SJCRH30 (cell line): Measurements from ENCODE around the gene GTF2A1. TPM values are rescaled to one million over a fixed set of nuclear protein-coding genes. Genes with fewer than 3 reads are reported as not detected.

Experiments
- DNase-seq, 2 experiments: peaks; one replicate each; pipeline ENCODE4 v3.0.0-alpha.2; 2015 to 2020
- H3K27ac ChIP-seq: fragments of 250-450 bp; sonication (Bioruptor Pico); 2 replicates; pipeline ENCODE4 v1.5.1; 2020; ENCODE audit warnings: mild to moderate bottlenecking, moderate library complexity
- H3K27me3 ChIP-seq: fragments of 250-450 bp; sonication (Bioruptor Pico); 2 replicates; pipeline ENCODE4 v1.5.1; 2020; ENCODE audit warnings: mild to moderate bottlenecking, moderate library complexity
- H3K36me3 ChIP-seq: fragments of 250-450 bp; sonication (Bioruptor Pico); 2 replicates; pipeline ENCODE4 v1.5.1; 2020; ENCODE audit warnings: mild to moderate bottlenecking, moderate library complexity
- H3K4me1 ChIP-seq: fragments of 250-450 bp; sonication (Bioruptor Pico); 2 replicates; pipeline ENCODE4 v1.5.1; 2020; ENCODE audit warnings: mild to moderate bottlenecking, moderate library complexity
- H3K4me3 ChIP-seq: fragments of 250-450 bp; sonication (Bioruptor Pico); 2 replicates; pipeline ENCODE4 v1.5.1; 2020; ENCODE audit warnings: mild to moderate bottlenecking, moderate library complexity
- H3K9me3 ChIP-seq: fragments of 250-450 bp; sonication (Bioruptor Pico); replicated peaks from 2 replicates; pipeline ENCODE4 v1.5.1; 2020; ENCODE audit warnings: mild to moderate bottlenecking, moderate library complexity
- total RNA-seq: library from RNA; depleted of rRNA; stranded (reverse); fragments of >200 nt; shearing (Covaris generic); gene quantifications from 2 replicates; pipeline ENCODE4 v1.2.3, GENCODE V29; 2014; rRNA removed

Gene GTF2A1
- total RNA-seq, 1 experiment from 2014 or later = 27.3 TPM

DNA sequence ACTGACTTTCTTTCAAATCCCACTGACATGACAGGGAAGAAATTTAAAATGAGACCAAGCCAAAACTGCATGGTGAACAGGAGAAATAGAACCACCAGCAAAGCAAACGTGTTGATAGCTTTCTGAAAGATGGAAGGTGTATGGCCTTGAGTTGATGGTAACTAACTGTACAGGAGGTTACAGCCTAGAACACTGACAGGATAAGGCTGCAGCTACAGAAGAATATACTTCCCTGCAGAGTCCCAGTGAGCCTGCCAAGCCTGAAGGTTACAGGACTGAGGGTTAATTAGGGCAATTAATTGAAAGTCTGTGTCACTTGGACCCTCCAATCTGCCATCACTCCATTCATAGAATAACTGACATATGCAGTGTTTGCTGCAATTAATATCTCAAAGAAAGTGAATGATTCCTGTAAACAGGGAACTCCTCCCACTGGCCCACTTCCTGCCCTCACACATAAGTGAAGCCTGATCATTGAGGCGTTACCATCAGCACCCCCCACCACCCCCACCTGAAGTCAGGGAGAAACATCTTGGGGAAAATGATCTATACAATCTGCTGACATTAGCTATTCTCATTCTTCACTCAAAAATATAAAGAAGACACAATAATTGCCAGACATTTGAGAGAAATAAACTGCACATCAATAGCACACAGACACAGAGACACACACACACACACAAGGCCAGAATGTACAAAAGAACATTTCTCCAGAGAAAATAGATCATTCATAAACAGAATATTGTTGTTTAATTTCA is 73.4 kb downstream of the GTF2A1 start:
- no peak for DNase-seq
- no peaks in the 10 kb centered on the region for H3K36me3 ChIP-seq

GRCh38 chr14:81144824-81145603 is 75.7 kb downstream of the GTF2A1 start:
- H3K27ac ChIP-seq = no peak overlapping the region
- DNase-seq = no peak
- H3K36me3 ChIP-seq = no peaks in the 10 kb centered on the region
- H3K27me3 ChIP-seq = no peaks in the 10 kb centered on the region
- no peaks in the 10 kb centered on the region for H3K4me1 ChIP-seq
- no peak overlapping the region for H3K4me3 ChIP-seq
- no peaks in the 10 kb centered on the region for H3K9me3 ChIP-seq

More for the DNA sequence above, 73.4 kb downstream of the GTF2A1 start:
- no peaks in the 10 kb centered on the region for H3K27me3 ChIP-seq
- H3K9me3 ChIP-seq = no peaks in the 10 kb centered on the region
- H3K27ac ChIP-seq = no peak overlapping the region
- no peaks in the 10 kb centered on the region for H3K4me1 ChIP-seq
- H3K4me3 ChIP-seq = no peak overlapping the region

DNA sequence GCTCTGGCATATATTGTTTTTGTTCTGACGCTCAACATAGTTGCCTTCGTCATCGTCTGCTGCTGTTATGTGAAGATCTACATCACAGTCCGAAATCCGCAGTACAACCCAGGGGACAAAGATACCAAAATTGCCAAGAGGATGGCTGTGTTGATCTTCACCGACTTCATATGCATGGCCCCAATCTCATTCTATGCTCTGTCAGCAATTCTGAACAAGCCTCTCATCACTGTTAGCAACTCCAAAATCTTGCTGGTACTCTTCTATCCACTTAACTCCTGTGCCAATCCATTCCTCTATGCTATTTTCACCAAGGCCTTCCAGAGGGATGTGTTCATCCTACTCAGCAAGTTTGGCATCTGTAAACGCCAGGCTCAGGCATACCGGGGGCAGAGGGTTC is 77.0 kb downstream of the GTF2A1 start:
- no peak for DNase-seq
- Histone ChIP-seq H3K27ac (no peak overlapping the region), H3K9me3 (no peaks in the 10 kb centered on the region), H3K27me3 (no peaks in the 10 kb centered on the region), H3K4me1 (no peaks in the 10 kb centered on the region), H3K36me3 (no peaks in the 10 kb centered on the region), H3K4me3 (no peak overlapping the region)

- H3K9me3 ChIP-seq = no peaks in the 10 kb centered on the region
- no peaks in the 10 kb centered on the region for H3K27me3 ChIP-seq
- no peak overlapping the region for H3K27ac ChIP-seq
- DNase-seq = no peak
- no peaks in the 10 kb centered on the region for H3K36me3 ChIP-seq
- no peak overlapping the region for H3K4me3 ChIP-seq
- peaks cover 8% of the 10 kb centered on the region for H3K4me1 ChIP-seq
Measured at GRCh38 chr14:81141426-81141825, 79.3 kb downstream of the GTF2A1 start.

DNA sequence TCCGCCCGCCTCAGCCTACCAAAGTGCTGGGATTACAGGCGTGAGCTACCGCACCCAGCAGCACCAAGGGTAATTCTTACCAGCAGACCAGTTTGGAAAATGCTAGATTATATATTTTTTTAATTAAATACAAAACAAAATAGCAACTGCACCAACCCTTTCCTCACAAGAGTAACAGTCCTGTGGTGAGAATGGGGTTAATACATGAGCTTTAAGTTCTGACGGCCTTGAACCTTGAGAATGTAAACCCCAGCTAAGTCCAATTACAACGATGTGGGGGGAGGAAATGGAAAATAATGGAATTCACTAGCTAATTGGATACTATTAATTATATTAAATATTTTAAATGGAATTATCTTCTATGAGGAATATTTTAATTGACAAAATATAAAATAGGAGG is 82.3 kb downstream of the GTF2A1 start:
- no peak overlapping the region for H3K27ac ChIP-seq
- H3K27me3 ChIP-seq = no peaks in the 10 kb centered on the region
- no peaks in the 10 kb centered on the region for H3K9me3 ChIP-seq
- peaks cover 8% of the 10 kb centered on the region for H3K4me1 ChIP-seq
- H3K4me3 ChIP-seq = no peak overlapping the region
- H3K36me3 ChIP-seq = no peaks in the 10 kb centered on the region
- no peak for DNase-seq

- Histone ChIP-seq H3K4me3 (no peak overlapping the region), H3K27me3 (no peaks in the 10 kb centered on the region), H3K27ac (peak overlapping the region; percentile 21), H3K9me3 (no peaks in the 10 kb centered on the region), H3K36me3 (no peaks in the 10 kb centered on the region), H3K4me1 (peaks cover 8% of the 10 kb centered on the region)
- peak; percentile 43 to 56 for DNase-seq
Measured at GRCh38 chr14:81137316-81137715, 83.4 kb downstream of the GTF2A1 start.

DNA sequence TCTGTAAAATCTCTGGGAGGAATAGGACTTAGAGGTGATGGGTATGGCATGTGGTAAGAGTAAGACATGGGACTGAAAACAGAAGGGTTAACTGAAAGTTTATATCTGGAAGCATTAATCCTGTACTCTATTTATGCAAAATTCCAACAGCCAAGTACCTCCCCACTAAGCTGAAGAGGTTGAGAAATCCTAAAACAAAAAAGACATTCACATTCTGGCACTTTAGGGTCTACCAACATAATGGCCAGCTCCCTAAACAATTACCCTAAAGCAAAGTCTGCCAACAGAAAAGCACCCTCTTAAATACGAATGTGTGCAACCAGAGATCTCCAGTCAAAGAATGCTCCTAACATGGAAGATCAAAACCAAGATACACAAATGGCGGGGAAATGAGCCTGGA is 87.4 kb downstream of the GTF2A1 start:
- no peaks in the 10 kb centered on the region for H3K36me3 ChIP-seq
- H3K4me3 ChIP-seq = no peak overlapping the region
- no peaks in the 10 kb centered on the region for H3K27me3 ChIP-seq
- H3K4me1 ChIP-seq = peaks cover 8% of the 10 kb centered on the region
- no peaks in the 10 kb centered on the region for H3K9me3 ChIP-seq
- H3K27ac ChIP-seq = no peak overlapping the region
- DNase-seq = no peak

DNA sequence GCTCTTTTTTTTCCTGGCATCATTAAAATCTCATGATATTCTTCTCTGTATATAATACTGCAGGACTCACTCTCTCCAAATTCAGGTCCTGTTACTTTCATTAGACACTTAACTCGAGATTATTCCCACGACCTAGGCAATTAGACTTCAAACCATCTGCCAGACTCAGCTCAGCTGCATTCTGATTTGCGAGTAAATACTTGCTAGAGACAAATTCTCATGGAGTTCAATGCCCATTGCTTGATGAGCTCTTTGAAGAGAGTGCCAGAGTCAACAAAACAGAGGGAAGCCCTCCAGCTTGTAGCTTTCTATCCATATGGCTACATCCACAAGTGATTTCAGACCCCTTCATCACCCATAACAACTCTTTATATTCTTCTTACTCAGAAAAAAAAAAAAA is 88.3 kb downstream of the GTF2A1 start:
- peaks cover 5% of the 10 kb centered on the region for H3K4me1 ChIP-seq
- no peak overlapping the region for H3K27ac ChIP-seq
- no peaks in the 10 kb centered on the region for H3K36me3 ChIP-seq
- H3K4me3 ChIP-seq = no peak overlapping the region
- no peaks in the 10 kb centered on the region for H3K27me3 ChIP-seq
- no peaks in the 10 kb centered on the region for H3K9me3 ChIP-seq
- no peak for DNase-seq

DNA sequence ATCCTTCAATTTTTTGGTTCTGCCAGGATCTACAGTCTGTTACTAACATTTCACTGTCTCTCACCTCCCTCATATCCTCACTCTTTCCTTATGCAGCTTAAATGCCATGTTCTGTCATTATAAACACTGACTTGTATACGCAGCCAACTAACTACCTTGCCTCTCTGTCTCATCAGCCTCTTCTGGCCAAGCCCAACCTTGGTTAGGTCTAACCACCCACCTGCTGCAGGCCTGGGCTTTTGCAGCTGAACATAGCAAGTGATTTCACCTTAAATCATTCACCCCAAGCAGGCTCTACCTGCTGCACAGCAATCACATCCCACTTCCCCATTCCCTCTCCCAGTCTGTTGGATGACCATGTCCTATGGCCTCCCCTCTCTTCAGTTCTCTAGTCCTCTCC is 91.5 kb downstream of the GTF2A1 start:
- H3K9me3 ChIP-seq = no peaks in the 10 kb centered on the region
- H3K4me1 ChIP-seq = no peaks in the 10 kb centered on the region
- DNase-seq = no peak
- H3K27ac ChIP-seq = no peak overlapping the region
- H3K4me3 ChIP-seq = no peak overlapping the region
- H3K27me3 ChIP-seq = no peaks in the 10 kb centered on the region; the same call in 1 of the 2 replicates
- H3K36me3 ChIP-seq = no peaks in the 10 kb centered on the region

DNA sequence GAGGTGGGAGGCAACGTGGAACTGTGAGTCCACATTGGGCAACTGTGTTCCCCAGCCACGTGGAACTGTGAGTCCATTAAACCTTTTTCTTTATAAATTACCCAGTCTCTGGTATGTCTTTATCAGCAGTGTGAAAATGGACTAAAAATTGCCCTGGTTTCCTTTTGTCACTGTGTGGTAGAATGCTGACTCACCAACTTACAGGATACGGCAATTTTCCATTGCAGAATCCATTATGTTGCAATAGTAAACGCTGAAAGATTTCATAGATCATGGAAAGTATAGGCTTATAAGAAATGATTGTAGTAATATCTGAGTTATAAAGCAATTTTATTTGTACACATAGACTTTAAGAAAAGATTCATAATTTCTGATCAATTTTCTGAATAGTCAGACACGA is 93.0 kb downstream of the GTF2A1 start:
- no peaks in the 10 kb centered on the region; the same call in 1 of the 2 replicates for H3K27me3 ChIP-seq
- H3K9me3 ChIP-seq = no peaks in the 10 kb centered on the region
- no peak for DNase-seq
- no peak overlapping the region for H3K4me3 ChIP-seq
- no peaks in the 10 kb centered on the region for H3K36me3 ChIP-seq
- H3K27ac ChIP-seq = no peak overlapping the region
- no peaks in the 10 kb centered on the region for H3K4me1 ChIP-seq

DNA sequence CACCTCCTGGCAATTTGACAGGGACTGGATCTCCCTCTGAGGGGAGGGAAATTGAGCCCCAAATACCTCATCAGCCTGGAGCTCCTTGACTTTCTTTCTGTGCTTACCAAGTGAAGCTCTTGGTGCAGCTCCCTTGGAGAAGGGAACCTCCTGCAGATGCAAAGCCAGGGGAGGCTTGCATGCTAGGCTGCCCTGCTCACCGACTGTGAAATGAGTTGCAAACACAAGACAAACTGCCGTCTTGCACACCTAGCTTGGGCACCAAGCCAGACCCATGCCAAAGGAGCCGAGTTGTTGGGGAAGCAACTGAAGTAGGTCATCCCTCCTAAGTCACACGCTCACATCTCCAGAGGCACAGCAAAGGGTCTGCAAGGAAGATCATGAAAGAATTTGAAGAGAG is 95.2 kb downstream of the GTF2A1 start:
- Histone ChIP-seq H3K4me3 (no peak overlapping the region), H3K36me3 (no peaks in the 10 kb centered on the region), H3K4me1 (no peaks in the 10 kb centered on the region), H3K9me3 (no peaks in the 10 kb centered on the region), H3K27me3 (no peaks in the 10 kb centered on the region; the same call in 1 of the 2 replicates), H3K27ac (no peak overlapping the region)
- no peak for DNase-seq

Other genes starting within 250 kb of the GTF2A1 start
- gene STON2, start 179.4 kb upstream of the GTF2A1 start, total RNA-seq = 26.2 and 27.4 TPM in 2 replicates